Limb (tissue), 2 donors: ENCODE results near the gene ACSS1.

Experiments
- DNase-seq, 2 donors: peaks; one replicate each; pipeline ENCODE4 v3.0.0-alpha.2; 2016; ENCODE audit errors: extremely low spot score in 2 of 2

ACSS1 gene

GRCh38 chr20:25032478-25033264 is 25.3 kb downstream of the ACSS1 start:
- peak in 1 of 2 donors; percentile 73 for DNase-seq

- DNase-seq, result no peak
These were observed 25.9 kb downstream of the ACSS1 start for GRCh38 chr20:25032065-25032477.

DNA sequence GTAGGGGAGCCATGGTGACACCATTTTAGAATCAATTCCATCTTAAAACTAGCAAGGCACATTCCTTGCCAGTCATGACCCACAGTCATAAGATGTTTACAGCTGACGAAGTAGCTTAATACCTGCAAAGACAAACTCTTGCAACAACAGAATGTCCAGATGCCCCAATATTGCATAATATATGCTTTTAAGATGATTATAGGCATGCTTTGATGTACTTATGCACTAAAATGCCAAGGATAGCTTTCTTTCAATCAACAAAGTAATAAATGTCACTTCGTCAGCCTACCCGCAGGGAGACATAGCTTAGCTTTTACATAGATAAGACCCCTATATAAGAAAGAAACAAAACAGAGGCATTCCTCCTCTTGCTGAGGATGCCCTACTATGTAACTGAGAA is 26.7 kb downstream of the ACSS1 start:
- DNase-seq, result no peak

DNA sequence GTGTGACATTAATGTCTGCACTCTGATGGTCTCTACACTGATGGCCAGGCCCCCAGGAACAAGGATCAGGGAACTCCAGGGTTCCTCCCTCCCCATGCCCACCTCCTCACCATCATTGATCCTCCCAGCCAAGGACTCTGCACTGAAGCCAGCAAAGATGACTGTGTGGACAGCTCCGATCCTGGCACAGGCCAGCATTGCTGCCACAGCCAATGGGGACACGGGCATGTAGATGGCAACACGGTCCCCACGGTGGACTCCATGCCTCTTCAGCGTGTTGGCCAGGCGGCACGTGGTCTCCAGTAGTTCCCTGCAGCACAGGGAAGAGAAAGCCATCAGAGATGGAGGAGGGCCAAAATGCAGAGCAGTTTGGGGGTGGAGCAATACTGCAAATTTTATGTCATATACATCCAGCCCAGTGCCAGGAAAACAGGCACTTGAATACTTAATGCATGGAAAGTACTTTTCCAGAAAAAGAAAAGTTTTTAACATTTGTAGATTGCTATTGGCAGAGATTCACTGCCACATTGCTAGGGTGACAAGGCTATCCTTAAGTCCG is 27.2 kb downstream of the ACSS1 start:
- DNase-seq, result no peak

- no peak for DNase-seq
These were observed 27.8 kb downstream of the ACSS1 start for GRCh38 chr20:25030007-25030648.

GRCh38 chr20:25025986-25026605 is 31.8 kb downstream of the ACSS1 start:
- DNase-seq, result no peak

- DNase-seq, result no peak
These were observed 32.7 kb downstream of the ACSS1 start for GRCh38 chr20:25025091-25025861.

DNA sequence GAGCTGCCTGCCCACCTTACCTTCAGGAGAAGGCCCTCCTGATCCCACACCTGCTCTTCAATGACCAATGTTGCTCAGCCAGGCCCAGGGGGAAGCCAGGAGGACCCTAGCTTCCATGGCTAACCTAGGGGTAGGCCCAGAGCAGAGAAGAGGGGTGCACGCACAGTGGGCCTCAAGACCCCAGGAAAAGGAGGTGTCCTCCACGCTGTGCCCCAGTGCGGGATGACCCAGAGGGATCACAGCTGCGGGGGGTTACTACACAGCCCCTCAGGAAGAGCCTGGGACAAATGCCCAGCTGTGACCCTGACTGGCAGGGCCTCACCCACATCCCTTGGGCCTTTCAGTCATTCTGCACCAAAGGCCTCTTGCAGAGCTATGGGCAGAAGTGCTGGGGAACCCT is 33.8 kb downstream of the ACSS1 start:
- no peak for DNase-seq

GRCh38 chr20:25023356-25023755 is 34.6 kb downstream of the ACSS1 start:
- no peak for DNase-seq

DNA sequence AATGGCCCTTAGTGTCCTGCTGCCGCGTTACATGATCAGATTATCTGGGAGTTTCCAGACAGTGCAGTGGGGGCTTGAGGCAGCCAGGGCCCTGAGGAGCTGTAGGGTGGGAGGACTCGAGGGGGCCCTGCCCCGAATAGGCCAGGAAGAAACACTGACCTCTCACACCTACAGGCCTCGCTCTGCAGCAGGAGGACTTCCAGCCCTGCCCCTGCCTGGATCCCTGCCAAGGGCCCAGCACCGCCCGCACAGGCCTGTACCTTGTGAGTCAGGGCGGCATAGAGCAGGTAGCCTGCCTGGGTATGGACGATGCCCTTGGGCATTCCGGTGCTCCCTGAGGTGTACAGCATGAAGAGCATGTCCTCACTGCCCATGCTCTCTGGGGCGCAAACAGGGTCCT is 35.3 kb downstream of the ACSS1 start:
- DNase-seq, result no peak

DNA sequence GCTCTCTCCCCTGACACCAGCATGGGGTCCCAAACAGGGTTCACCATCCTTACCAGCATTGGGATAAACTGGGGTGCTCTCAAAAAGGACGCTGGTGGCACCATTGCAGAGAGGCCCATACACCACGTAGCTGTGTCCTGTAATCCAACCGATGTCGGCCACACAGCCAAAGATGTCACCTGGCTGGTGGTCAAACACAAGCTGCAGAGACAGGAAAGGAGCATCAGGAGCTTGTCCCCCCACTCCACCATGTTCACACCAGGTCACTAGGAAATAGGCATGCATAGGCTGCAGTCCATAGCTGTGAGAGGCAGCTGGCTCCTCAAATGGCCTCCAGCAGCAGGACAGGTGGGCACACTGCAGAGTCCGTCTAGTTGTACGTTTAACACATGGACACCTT is 36.6 kb downstream of the ACSS1 start:
- DNase-seq, result no peak

DNA sequence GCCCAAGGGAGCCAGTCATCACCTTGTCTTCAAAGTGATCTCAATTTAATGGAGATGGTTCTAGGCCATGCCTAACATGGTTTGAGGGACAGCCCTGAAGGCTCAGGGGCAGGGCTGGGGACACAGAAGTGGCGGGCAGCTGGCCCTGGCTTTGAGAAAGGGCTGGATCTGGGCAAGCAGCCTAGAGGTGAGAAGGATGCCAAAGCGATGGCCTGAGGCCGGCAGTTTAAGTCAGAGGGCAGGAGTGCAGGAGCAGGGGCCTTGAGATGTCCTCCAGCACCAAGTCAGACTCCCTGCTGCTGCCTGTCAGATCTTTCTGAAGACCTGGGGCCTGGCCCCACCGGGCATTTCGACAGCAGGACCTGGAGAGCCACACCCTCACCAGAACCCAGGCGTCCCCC is 37.0 kb downstream of the ACSS1 start:
- DNase-seq, result no peak

GRCh38 chr20:25020345-25020744 is 37.6 kb downstream of the ACSS1 start:
- no peak for DNase-seq

DNA sequence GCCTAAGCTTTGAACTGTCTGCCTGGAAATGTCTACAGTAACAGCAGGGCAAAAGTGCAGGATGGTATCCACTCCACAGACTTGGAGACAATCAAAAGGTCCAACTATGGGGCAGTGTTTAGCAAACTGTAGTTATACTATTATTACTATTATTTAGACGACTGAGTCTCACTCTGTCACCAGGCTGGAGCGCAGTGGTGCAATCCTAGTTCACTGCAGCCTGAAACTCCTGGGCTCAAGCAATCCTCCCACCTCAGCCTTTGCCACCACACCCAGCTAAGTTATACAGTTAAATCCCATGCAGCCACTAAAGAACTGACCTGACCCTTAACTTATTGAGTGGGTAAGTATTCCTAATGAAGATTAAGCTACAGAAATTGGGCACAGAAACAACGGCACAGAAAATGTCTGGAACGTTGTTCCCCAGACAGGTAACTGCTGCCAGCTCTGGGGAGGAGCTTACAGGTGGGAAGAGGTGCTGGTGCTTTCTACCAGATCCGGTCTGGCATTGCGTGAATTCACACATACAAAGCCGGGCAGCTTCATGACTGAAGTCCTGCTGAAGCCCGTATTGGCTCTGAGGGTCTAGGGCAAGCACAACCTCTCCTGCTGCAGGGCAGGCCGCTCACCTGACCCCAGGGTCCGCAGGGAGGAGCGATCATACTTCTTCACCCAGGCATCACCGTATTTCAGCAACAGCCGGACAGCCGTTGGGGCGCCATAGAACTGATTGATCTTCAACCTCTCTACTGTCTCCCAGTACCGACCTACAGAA is 38.4 kb downstream of the ACSS1 start:
- no peak for DNase-seq

GRCh38 chr20:25018841-25019240 is 39.1 kb downstream of the ACSS1 start:
- DNase-seq, result no peak

GRCh38 chr20:25018425-25018824 is 39.5 kb downstream of the ACSS1 start:
- DNase-seq, result no peak

DNA sequence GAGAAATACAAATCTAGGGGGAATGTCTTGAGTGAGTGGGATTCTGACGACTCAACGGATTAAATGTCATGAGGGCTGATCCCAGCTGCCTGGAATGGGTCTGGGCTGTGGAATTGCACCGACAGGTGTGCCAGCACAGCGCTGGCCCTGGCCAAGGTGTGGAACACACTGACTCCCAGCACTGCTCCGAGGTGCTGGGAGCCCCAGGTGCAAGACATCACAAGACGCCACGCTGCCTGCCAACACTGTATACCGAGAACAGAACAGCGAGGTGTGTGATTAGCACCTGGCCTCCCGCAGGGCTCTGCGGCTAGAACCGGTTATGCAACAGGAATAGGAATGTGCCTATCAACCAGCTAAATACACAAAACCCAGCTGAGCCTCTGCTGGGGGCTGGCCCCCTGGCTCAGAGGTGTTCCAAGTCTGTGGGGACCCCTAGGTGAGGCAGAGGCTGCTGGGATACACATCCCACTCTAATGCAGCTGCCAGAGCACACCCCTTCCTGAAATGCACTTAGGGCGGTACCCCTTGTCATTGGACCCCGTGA is 40.6 kb downstream of the ACSS1 start:
- DNase-seq, result no peak

DNA sequence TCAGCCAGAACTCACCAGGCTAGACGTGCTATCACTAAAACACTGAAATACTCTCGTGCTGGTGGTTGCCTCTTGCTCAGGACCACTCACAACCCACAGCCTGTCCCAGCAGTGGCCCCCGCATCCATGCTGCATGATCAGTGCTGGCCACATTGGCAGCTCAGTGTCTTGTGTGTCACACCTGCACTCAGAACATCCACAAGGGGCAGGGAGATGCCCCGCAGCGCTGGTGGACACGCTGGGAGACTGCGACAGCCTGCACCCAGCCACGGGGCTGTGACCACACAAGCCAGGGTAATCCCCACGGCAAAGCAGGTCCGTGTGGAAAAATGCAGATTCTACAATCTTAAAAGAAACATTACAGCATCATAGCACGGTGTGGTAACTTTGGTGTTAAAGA is 41.5 kb downstream of the ACSS1 start:
- DNase-seq, result no peak

- no peak for DNase-seq
These were observed 42.0 kb downstream of the ACSS1 start for GRCh38 chr20:25015986-25016385.

DNA sequence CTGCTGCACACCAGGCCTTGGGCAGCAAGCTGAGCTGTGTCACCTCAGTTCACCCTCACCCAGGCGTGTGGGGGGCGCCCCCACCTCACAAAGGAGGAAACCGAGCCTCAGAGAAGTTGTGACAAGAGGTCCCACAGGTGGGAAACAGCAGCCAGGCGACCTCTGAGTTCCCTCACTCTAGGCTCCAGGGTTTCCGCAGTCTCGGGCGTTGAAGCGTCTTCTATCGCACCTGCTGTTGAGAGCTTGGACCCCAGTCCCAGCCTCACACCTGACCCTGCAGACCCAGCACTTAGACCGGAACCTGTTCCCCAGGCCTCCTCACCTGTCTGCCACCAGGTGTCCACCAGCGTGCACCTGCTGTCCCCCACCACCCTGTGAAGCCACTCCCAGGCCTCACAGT is 43.1 kb downstream of the ACSS1 start:
- DNase-seq, result no peak
